Measurements from ENCODE around the gene ARHGEF38. TPM values are rescaled to one million over a fixed set of nuclear protein-coding genes. Genes with fewer than 3 reads are reported as not detected.

The ARHGEF38 gene
- total RNA-seq, 1 donor from 2014 or later, result not detected

- H3K4me3 Mint-ChIP-seq, result no peak overlapping the region
- no peaks in the 10 kb centered on the region for H3K4me1 Mint-ChIP-seq (ENCODE audit: low read depth)
- peaks cover 7% of the 10 kb centered on the region for H3K27me3 Mint-ChIP-seq (ENCODE audit: insufficient read depth)
- H3K27ac Mint-ChIP-seq, result no peak overlapping the region
- no peaks in the 10 kb centered on the region for H3K36me3 Mint-ChIP-seq (ENCODE audit: low read depth)
- DNase-seq (ENCODE audit: low spot score), result no peak
- H3K9me3 Mint-ChIP-seq, result no peaks in the 10 kb centered on the region
- intact Hi-C loops (cut with micrococcal nuclease), result no loop called here
Measured at GRCh38 chr4:105625214-105625613, 72.8 kb downstream of the ARHGEF38 start.

DNA sequence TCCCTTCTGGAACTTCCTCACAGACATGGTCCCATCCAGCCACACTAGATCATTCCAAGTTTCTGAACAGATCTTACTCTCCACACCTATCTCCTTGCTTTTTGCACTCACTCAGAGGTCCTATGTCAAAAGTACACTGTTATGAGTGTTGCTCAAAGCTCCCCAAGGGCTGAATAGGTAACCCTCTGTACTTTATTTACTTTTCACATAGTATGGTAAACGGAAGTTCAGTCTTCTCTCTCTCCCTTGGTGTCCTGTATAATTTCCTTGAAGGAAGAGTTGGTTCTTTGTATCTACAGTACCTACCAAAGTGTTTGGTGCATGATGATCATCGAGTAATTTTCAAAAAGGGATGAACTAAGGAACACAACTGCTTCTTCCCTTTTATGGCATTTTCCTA, 74.4 kb downstream of the ARHGEF38 start:
- no peaks in the 10 kb centered on the region for H3K9me3 Mint-ChIP-seq
- no peak overlapping the region for H3K4me3 Mint-ChIP-seq
- no peaks in the 10 kb centered on the region for H3K36me3 Mint-ChIP-seq (ENCODE audit: low read depth)

GRCh38 chr4:105627620-105628019, 75.2 kb downstream of the ARHGEF38 start:
- Mint-ChIP-seq H3K4me3 (no peak overlapping the region), H3K4me1 (ENCODE audit: low read depth) (no peaks in the 10 kb centered on the region), H3K9me3 (no peaks in the 10 kb centered on the region), H3K27me3 (ENCODE audit: insufficient read depth) (peaks cover 7% of the 10 kb centered on the region), H3K36me3 (ENCODE audit: low read depth) (no peaks in the 10 kb centered on the region), H3K27ac (no peak overlapping the region)
- no peak for DNase-seq (ENCODE audit: low spot score)
- intact Hi-C loops (cut with micrococcal nuclease), result no loop called here

More for the DNA sequence above, 74.4 kb downstream of the ARHGEF38 start:
- DNase-seq (ENCODE audit: low spot score), result no peak
- H3K27me3 Mint-ChIP-seq (ENCODE audit: insufficient read depth), result peaks cover 7% of the 10 kb centered on the region
- intact Hi-C loops (cut with micrococcal nuclease), result no loop called here
- no peaks in the 10 kb centered on the region for H3K4me1 Mint-ChIP-seq (ENCODE audit: low read depth)
- no peak overlapping the region for H3K27ac Mint-ChIP-seq

DNA sequence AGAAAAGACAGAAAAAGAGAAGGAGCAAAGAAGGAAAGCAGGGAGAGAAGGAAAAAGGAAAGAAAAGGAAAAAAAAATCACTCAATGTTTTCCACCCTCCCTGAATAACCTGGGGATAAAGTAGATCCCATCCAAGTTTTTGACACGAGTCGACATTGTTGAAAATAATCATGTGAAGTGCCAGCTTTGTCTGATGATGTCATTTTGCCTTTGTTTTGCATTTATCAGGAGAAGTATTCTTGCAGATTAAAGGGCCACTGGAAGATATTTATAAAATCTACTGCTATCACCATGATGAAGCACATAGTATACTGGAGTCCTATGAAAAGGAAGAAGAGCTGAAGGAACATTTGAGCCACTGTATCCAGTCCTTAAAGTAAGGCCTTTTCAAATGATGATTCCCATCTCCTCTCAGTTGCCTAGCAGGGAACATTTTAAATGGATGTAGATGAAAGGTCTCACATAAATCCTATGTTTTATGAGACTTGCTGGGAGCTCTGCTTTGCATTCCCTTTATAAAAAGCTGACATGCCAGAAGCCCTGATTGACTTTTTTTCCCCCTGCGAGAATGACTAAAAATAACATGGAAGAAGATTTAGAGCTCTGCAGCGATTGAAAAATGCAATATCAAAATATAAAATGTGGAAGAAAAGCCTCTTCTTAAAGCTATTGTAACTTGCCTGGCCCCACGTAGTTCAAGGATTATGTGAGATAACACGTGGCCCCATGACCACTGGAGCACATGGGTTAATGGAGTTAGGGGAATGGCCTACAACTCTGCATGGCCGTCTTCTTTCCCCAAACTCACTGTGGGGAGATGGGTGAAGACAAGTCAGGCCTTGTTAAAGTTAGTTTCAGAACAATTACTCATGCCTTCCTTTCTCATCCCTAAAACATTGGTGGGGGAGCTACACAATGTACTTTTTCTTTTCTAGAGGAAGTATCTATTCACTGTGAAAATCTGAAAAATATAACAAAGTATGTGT, 78.5 kb downstream of the ARHGEF38 start:
- intact Hi-C loops (cut with micrococcal nuclease), result no loop called here

DNA sequence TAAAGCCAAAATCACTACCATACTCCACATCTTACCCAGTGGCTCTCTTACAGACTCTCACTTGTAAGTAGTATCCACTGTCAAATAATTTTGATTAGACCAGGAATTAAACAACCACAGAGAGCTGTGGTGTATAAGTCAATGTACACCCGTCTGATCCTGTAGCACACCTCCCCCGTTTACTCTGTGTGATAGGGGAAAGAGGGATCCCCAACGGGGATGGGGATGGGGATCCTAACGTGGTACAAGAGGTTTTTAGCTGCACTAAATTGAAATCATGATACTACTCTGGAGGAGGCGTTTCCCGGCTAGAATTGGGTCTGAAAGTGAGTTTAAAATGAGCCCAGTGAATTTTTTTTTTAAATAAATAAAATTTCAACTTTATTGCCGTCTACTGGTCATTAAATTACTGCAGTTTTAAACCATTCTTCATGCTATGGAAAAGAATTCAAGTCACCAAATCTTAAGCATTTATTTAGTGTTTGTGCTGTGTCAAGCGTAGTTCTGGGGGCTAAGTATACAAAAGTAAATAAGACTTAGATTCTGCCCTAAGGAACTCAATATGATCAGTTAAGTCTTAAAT, 79.5 kb downstream of the ARHGEF38 start:
- Mint-ChIP-seq H3K9me3 (no peaks in the 10 kb centered on the region), H3K4me1 (ENCODE audit: low read depth) (no peaks in the 10 kb centered on the region), H3K4me3 (no peak overlapping the region), H3K27ac (no peak overlapping the region), H3K36me3 (ENCODE audit: low read depth) (no peaks in the 10 kb centered on the region), H3K27me3 (ENCODE audit: insufficient read depth) (peaks cover 5% of the 10 kb centered on the region)
- intact Hi-C loops (cut with micrococcal nuclease), result no loop called here
- no peak for DNase-seq (ENCODE audit: low spot score)

More for the DNA sequence above, 78.5 kb downstream of the ARHGEF38 start:
- Mint-ChIP-seq H3K27me3 (ENCODE audit: insufficient read depth) (peaks cover 5% of the 10 kb centered on the region), H3K27ac (no peak overlapping the region), H3K4me1 (ENCODE audit: low read depth) (no peaks in the 10 kb centered on the region), H3K36me3 (ENCODE audit: low read depth) (no peaks in the 10 kb centered on the region), H3K4me3 (no peak overlapping the region), H3K9me3 (no peaks in the 10 kb centered on the region)
- no peak for DNase-seq (ENCODE audit: low spot score)

- Mint-ChIP-seq H3K36me3 (ENCODE audit: low read depth) (no peaks in the 10 kb centered on the region), H3K4me1 (ENCODE audit: low read depth) (no peaks in the 10 kb centered on the region), H3K9me3 (no peaks in the 10 kb centered on the region), H3K27ac (no peak overlapping the region), H3K27me3 (ENCODE audit: insufficient read depth) (peaks cover 4% of the 10 kb centered on the region), H3K4me3 (no peak overlapping the region)
- DNase-seq (ENCODE audit: low spot score), result no peak
- intact Hi-C loops (cut with micrococcal nuclease), result no loop called here
Measured at GRCh38 chr4:105632599-105632998, 80.2 kb downstream of the ARHGEF38 start.

DNA sequence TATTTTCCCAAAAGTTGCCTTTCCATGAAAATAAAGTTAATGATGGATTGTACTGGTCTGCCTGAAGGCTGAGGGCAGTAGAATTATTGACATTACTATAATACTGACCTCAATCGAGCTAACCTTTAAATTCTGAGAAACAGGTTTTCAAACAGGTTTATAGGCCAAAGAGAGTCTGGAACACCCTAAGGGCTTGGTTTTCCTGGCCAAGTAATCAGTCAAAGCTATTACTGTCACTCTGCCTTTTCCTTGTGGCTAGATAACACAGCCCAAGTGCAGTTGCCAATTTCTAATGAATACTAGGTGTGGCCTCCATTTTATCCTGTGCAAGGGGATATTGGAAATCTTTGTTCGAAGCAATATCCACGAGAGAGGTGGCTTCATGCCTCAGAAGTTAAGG, 80.8 kb downstream of the ARHGEF38 start:
- DNase-seq (ENCODE audit: low spot score), result no peak
- H3K4me1 Mint-ChIP-seq (ENCODE audit: low read depth), result no peaks in the 10 kb centered on the region
- H3K9me3 Mint-ChIP-seq, result no peaks in the 10 kb centered on the region
- no peak overlapping the region for H3K4me3 Mint-ChIP-seq
- no peak overlapping the region for H3K27ac Mint-ChIP-seq
- H3K27me3 Mint-ChIP-seq (ENCODE audit: insufficient read depth), result peaks cover 4% of the 10 kb centered on the region
- no peaks in the 10 kb centered on the region for H3K36me3 Mint-ChIP-seq (ENCODE audit: low read depth)
- intact Hi-C loops (cut with micrococcal nuclease), result no loop called here

DNA sequence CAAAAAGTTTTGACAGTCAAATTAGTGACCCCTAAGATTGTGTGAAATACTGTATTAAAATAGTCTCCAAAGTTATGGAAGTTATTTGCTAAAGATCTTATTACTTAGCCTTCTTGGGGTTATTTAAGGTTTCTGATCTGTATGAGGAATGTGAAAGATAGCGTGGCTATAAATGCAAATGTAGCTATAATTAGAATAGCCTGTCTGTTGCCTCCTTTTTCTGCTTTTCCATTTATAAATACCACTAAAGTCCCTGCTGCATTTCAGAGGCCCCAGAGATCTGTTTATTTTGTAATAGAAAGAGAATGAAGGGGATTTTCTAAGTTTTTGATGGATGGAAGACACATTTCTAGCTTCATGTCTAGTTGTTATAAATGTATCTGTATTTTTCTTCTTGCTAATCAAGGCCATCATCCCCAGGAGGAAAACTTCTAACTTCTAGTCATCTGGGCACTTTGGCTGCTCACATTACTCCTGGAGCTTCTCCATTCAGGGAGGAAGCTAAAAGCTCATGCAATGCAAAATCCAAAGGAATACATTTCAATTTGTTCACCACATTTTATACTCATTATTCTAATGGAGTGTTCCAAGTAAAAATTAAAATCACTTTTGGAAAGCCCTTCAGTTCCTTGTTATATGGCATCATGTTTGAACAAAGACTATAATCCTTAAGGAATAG, 82.1 kb downstream of the ARHGEF38 start:
- H3K9me3 Mint-ChIP-seq, result no peaks in the 10 kb centered on the region
- intact Hi-C loops (cut with micrococcal nuclease), result no loop called here
- H3K4me1 Mint-ChIP-seq (ENCODE audit: low read depth), result no peaks in the 10 kb centered on the region
- H3K27me3 Mint-ChIP-seq (ENCODE audit: insufficient read depth), result peaks cover 2% of the 10 kb centered on the region
- H3K4me3 Mint-ChIP-seq, result no peak overlapping the region
- H3K27ac Mint-ChIP-seq, result no peak overlapping the region
- no peak for DNase-seq (ENCODE audit: low spot score)
- H3K36me3 Mint-ChIP-seq (ENCODE audit: low read depth), result no peaks in the 10 kb centered on the region

- intact Hi-C loops (cut with micrococcal nuclease), result no loop called here
- H3K4me1 Mint-ChIP-seq (ENCODE audit: low read depth), result no peaks in the 10 kb centered on the region
- H3K36me3 Mint-ChIP-seq (ENCODE audit: low read depth), result no peaks in the 10 kb centered on the region
- H3K27ac Mint-ChIP-seq, result no peak overlapping the region
- H3K27me3 Mint-ChIP-seq (ENCODE audit: insufficient read depth), result peaks cover 2% of the 10 kb centered on the region
- H3K4me3 Mint-ChIP-seq, result no peak overlapping the region
- no peak for DNase-seq (ENCODE audit: low spot score)
- H3K9me3 Mint-ChIP-seq, result no peaks in the 10 kb centered on the region
Measured at GRCh38 chr4:105637408-105638176, 85.2 kb downstream of the ARHGEF38 start.

DNA sequence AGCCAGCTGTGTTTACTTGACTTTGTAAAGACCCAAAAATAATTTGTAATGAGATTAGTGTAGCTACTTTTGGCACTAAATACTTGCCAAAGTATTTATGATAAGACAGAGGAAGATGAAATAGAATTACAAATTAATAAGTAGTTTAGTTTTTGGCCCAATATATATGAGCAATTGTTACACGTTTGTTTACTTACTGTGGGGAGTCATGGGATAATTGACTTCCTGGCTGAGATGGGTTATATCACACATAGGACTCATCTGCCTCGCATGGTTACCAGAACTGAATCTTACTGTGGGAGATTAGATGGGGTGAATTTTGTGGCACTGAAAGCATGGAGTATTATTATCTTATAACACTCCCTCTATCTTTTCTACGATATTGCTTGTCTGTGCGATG, 89.4 kb downstream of the ARHGEF38 start:
- Mint-ChIP-seq H3K9me3 (no peaks in the 10 kb centered on the region), H3K4me3 (no peak overlapping the region), H3K27me3 (ENCODE audit: insufficient read depth) (peaks cover 2% of the 10 kb centered on the region), H3K36me3 (ENCODE audit: low read depth) (no peaks in the 10 kb centered on the region), H3K4me1 (ENCODE audit: low read depth) (no peaks in the 10 kb centered on the region), H3K27ac (no peak overlapping the region)
- DNase-seq (ENCODE audit: low spot score), result no peak
- intact Hi-C loops (cut with micrococcal nuclease), result no loop called here

DNA sequence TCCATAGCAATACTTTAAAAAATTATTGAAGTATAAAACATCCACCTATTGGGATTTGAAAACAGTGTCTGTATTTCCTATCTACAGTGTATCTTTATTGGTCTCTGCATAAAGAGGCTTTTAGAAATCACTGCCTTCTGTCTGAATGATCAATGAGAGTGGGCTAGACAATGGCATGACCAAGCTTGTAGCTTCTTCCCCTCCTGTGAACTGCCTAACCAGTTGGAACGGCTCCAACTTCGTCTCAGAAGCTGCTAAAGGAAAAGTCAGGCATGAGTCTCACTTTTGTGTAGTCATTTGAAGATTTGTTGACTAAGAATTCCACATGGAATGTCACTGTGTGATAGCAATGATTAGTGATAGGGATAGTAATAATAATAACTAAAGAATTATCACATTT, 91.8 kb downstream of the ARHGEF38 start:
- Mint-ChIP-seq H3K4me1 (ENCODE audit: low read depth) (no peaks in the 10 kb centered on the region), H3K4me3 (no peak overlapping the region), H3K9me3 (no peaks in the 10 kb centered on the region), H3K27ac (no peak overlapping the region), H3K27me3 (ENCODE audit: insufficient read depth) (peaks cover 7% of the 10 kb centered on the region), H3K36me3 (ENCODE audit: low read depth) (no peaks in the 10 kb centered on the region)
- no peak for DNase-seq (ENCODE audit: low spot score)
- intact Hi-C loops (cut with micrococcal nuclease), result no loop called here

DNA sequence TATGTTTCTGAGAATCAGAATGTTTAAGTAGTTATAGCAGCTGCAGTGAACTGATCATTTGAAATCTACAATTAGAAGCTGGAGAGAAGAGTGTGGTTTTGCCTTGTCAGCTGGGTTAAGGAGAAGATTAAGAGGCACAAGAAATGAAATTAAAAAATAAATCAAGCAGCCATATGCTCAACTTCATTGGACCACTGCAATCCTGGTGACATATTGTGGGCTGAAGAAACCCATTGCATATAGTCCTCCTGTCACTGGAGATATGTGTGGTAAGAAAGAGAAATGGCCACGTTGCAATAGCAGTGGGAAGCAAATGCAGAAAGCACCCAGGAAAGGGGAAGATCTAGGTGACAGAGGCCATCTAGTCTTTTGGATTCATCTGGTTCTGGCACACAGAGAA, 93.0 kb downstream of the ARHGEF38 start:
- intact Hi-C loops (cut with micrococcal nuclease), result no loop called here
- H3K4me3 Mint-ChIP-seq, result no peak overlapping the region
- no peak overlapping the region for H3K27ac Mint-ChIP-seq
- H3K36me3 Mint-ChIP-seq (ENCODE audit: low read depth), result no peaks in the 10 kb centered on the region
- no peaks in the 10 kb centered on the region for H3K9me3 Mint-ChIP-seq
- no peaks in the 10 kb centered on the region for H3K4me1 Mint-ChIP-seq (ENCODE audit: low read depth)
- H3K27me3 Mint-ChIP-seq (ENCODE audit: insufficient read depth), result peaks cover 7% of the 10 kb centered on the region
- DNase-seq (ENCODE audit: low spot score), result no peak
